PC-9 (cell line): ENCODE measurements around the gene PFAS. TPM values are rescaled to one million over a fixed set of nuclear protein-coding genes. Genes with fewer than 3 reads are reported as not detected.

Source experiments
- BruUV-seq: library from RNA; stranded (reverse); fragments of 400-500 nt; replicated peaks from 2 replicates; lab custom pipeline; 2021; lab: Mats Ljungman, UMichigan
- CTCF ChIA-PET: fragments of 300-600 bp; sonication (Branson Sonifier 250); formaldehyde crosslinking; loops from one replicate; lab custom pipeline; 2022; ENCODE audit warnings: antibody characterized with exemption; lab: Charles Lee
- POLR2A ChIA-PET: fragments of 300-600 bp; sonication (Branson Sonifier 250); formaldehyde crosslinking; loops from one replicate; lab custom pipeline; 2022; ENCODE audit warnings: antibody characterized with exemption; ENCODE audit not compliant: unreplicated experiment; lab: Charles Lee
- DNase-seq, 2 experiments: peaks; one replicate each; pipeline versions ENCODE4 v3.0.0 to v3.0.0-alpha.2; 2015 to 2022; ENCODE audit warnings: mixed read lengths in 1 of 2
- H2AFZ ChIP-seq: fragments of 200-600 bp; sonication (generic); 2 replicates; pipeline ENCODE4 v1.8.1; 2017; ENCODE audit warnings: antibody characterized with exemption
- H3F3A ChIP-seq: fragments of 200-600 bp; sonication (generic); 2 replicates; pipeline ENCODE4 v1.8.1; 2017; ENCODE audit warnings: antibody characterized with exemption, mild to moderate bottlenecking, low read depth; ENCODE audit not compliant: insufficient read depth
- H3K27ac ChIP-seq: fragments of 200-600 bp; sonication (generic); 2 replicates; pipeline ENCODE4 v1.6.1; 2016; ENCODE audit warnings: mixed run types
- H3K27me3 ChIP-seq: fragments of 200-600 bp; sonication (generic); 2 replicates; pipeline ENCODE4 v1.6.1; 2016; ENCODE audit warnings: low read depth, mixed run types; ENCODE audit not compliant: insufficient read depth
- H3K36me3 ChIP-seq: fragments of 200-600 bp; sonication (generic); 2 replicates; pipeline ENCODE4 v1.6.1; 2016; ENCODE audit warnings: low read depth, mixed run types
- H3K4me1 ChIP-seq: fragments of 200-600 bp; sonication (generic); replicated peaks from 2 replicates; pipeline ENCODE4 v1.6.1; 2016; ENCODE audit warnings: mixed run types; ENCODE audit not compliant: insufficient read depth
- H3K4me2 ChIP-seq: fragments of 200-600 bp; sonication (generic); 2 replicates; pipeline ENCODE4 v1.6.1; 2017; ENCODE audit warnings: mixed run types
- H3K4me3 ChIP-seq: fragments of 200-600 bp; sonication (generic); 2 replicates; pipeline ENCODE4 v1.6.1; 2016; ENCODE audit warnings: mixed run types
- H3K79me2 ChIP-seq: fragments of 200-600 bp; sonication (generic); 2 replicates; pipeline ENCODE4 v1.6.1; 2017; ENCODE audit warnings: low read depth, mixed run types
- H3K9me2 ChIP-seq: fragments of 200-600 bp; sonication (generic); 2 replicates; pipeline ENCODE4 v1.8.1; 2017; ENCODE audit warnings: mild to moderate bottlenecking; ENCODE audit not compliant: insufficient read depth
- H3K9me3 ChIP-seq: fragments of 200-600 bp; sonication (generic); 2 replicates; pipeline ENCODE4 v1.8.1; 2016; ENCODE audit warnings: low read depth; ENCODE audit not compliant: insufficient read depth
- H4K20me1 ChIP-seq: fragments of 200-600 bp; sonication (generic); 2 replicates; pipeline ENCODE4 v1.8.1; 2017; ENCODE audit not compliant: insufficient read depth
- CTCF ChIP-seq: fragments of 200-600 bp; sonication (generic); conservative IDR thresholded peaks from 2 replicates; pipeline ENCODE4 v1.6.1; 2017; ENCODE audit warnings: mixed run types, antibody characterized with exemption, mild to moderate bottlenecking, moderate library complexity
- EZH2 ChIP-seq: fragments of 200-600 bp; sonication (generic); IDR thresholded peaks from 2 replicates; pipeline ENCODE4 v1.8.0; 2017; ENCODE audit warnings: antibody characterized with exemption, low read depth
- intact Hi-C: fragments of 100-400 bp; cut with micrococcal nuclease; formaldehyde crosslinking; loops from one replicate; pipeline ENCODE4 v1.10.0; 2022; ENCODE audit not compliant: unreplicated experiment
- total RNA-seq: library from RNA; stranded (reverse); gene quantifications from 2 replicates; pipeline ENCODE4 v1.2.3, GENCODE V29; 2021

Gene PFAS
- total RNA-seq, 1 experiment from 2014 or later, result 68.2 TPM

- H3K9me3 ChIP-seq, result no peaks in the 10 kb centered on the region
- no peak overlapping the region for H3K4me2 ChIP-seq
- TF ChIP-seq EZH2 (no peak), CTCF (no peak)
- H3F3A ChIP-seq, result no peaks in the 10 kb centered on the region
- H2AFZ ChIP-seq, result no peak overlapping the region
- H3K4me1 ChIP-seq, result no peaks in the 10 kb centered on the region
- no peak overlapping the region for H3K27ac ChIP-seq
- ChIA-PET POLR2A (no interaction called here), CTCF (interaction anchor here (0.6 kb wide), 1 partner anchor 97 kb away, joined by 9 read pairs; no protein-coding TSS in a partner anchor)
- intact Hi-C loops, result no loop called here
- BruUV-seq, result no TSS peak
- H4K20me1 ChIP-seq, result no peaks in the 10 kb centered on the region
- H3K79me2 ChIP-seq, result no peaks in the 10 kb centered on the region
- H3K27me3 ChIP-seq, result peaks cover 23% of the 10 kb centered on the region
- no peak overlapping the region for H3K4me3 ChIP-seq
- no peak for DNase-seq
- no peaks in the 10 kb centered on the region for H3K36me3 ChIP-seq
- no peaks in the 10 kb centered on the region for H3K9me2 ChIP-seq
These were observed 63.9 kb downstream of the PFAS start for GRCh38 chr17:8312726-8313600.

GRCh38 chr17:8314797-8315763 lies 66.0 kb downstream of the PFAS start:
- Histone ChIP-seq H2AFZ (no peak overlapping the region), H3K27me3 (peaks cover 23% of the 10 kb centered on the region), H3K79me2 (no peaks in the 10 kb centered on the region), H3K4me1 (no peaks in the 10 kb centered on the region), H3K4me3 (no peak overlapping the region), H3K9me2 (no peaks in the 10 kb centered on the region), H3K4me2 (no peak overlapping the region), H3F3A (no peaks in the 10 kb centered on the region), H3K27ac (no peak overlapping the region), H4K20me1 (no peaks in the 10 kb centered on the region), H3K9me3 (no peaks in the 10 kb centered on the region), H3K36me3 (no peaks in the 10 kb centered on the region)
- POLR2A ChIA-PET, result no interaction called here
- no TSS peak for BruUV-seq
- DNase-seq, result peak in 1 of 2 experiments; percentile 35
- CTCF ChIA-PET, result interaction anchor here (0.6 kb wide), 1 partner anchor 514 kb away, joined by 5 read pairs; no protein-coding TSS in a partner anchor
- TF ChIP-seq EZH2 (no peak), CTCF (no peak)
- intact Hi-C loops, result no loop called here

- Histone ChIP-seq H3K27me3 (peaks cover 23% of the 10 kb centered on the region), H3K9me2 (no peaks in the 10 kb centered on the region), H3K4me2 (no peak overlapping the region), H2AFZ (no peak overlapping the region), H4K20me1 (no peaks in the 10 kb centered on the region), H3K79me2 (no peaks in the 10 kb centered on the region), H3K9me3 (no peaks in the 10 kb centered on the region), H3K4me1 (no peaks in the 10 kb centered on the region), H3K36me3 (no peaks in the 10 kb centered on the region), H3K27ac (no peak overlapping the region), H3K4me3 (no peak overlapping the region), H3F3A (no peaks in the 10 kb centered on the region)
- no peak for DNase-seq
- POLR2A ChIA-PET, result interaction anchor here (0.6 kb wide), 1 partner anchor 1259 kb away, joined by 3 read pairs; no protein-coding TSS in a partner anchor
- TF ChIP-seq EZH2 (no peak), CTCF (no peak)
- BruUV-seq, result no TSS peak
- CTCF ChIA-PET, result no interaction called here
- intact Hi-C loops, result no loop called here
These were observed 66.7 kb downstream of the PFAS start for GRCh38 chr17:8315764-8316217.
